Spleen (tissue), 11 donors: ENCODE data around the gene GRIK5. TPM values are rescaled to one million over a fixed set of nuclear protein-coding genes. Genes with fewer than 3 reads are reported as not detected.

Experiments used
- DNase-seq: peaks from one replicate; pipeline ENCODE4 v3.0.0-alpha.2; 2020
- H3K27ac ChIP-seq, 8 donors: fragments of 200-600 bp; sonication (generic) in 7 of 8; 1 replicate in 4 of 8; 2 replicates in 4 of 8; pipeline versions ENCODE4 v1.5.0 to v1.8.0; 2016 to 2021; ENCODE audit warnings: inconsistent platforms in 4 of 8, mild to moderate bottlenecking in 4 of 8, moderate library complexity in 1 of 8
- H3K27me3 ChIP-seq, 7 donors: fragments of 200-600 bp; sonication (generic) in 6 of 7; replicated peaks in 1 of 7; 1 replicate in 4 of 7; 2 replicates in 3 of 7; pipeline versions ENCODE4 v1.5.0 to v1.8.0; 2016 to 2021; ENCODE audit warnings: inconsistent platforms in 3 of 7, mild to moderate bottlenecking in 1 of 7
- H3K36me3 ChIP-seq, 6 donors: fragments of 200-600 bp; sonication (generic) in 5 of 6; 1 replicate in 4 of 6; 2 replicates in 2 of 6; pipeline versions ENCODE4 v1.5.0 to v1.8.0; 2016 to 2021; ENCODE audit warnings: inconsistent platforms in 2 of 6
- H3K4me1 ChIP-seq, 6 donors: fragments of 200-600 bp; sonication (generic) in 5 of 6; 1 replicate in 3 of 6; 2 replicates in 3 of 6; pipeline versions ENCODE4 v1.5.0 to v1.8.0; 2016 to 2021; ENCODE audit warnings: inconsistent platforms in 3 of 6
- H3K4me3 ChIP-seq, 8 donors: fragments of 200-600 bp; sonication (generic) in 7 of 8; 1 replicate in 4 of 8; 2 replicates in 4 of 8; pipeline versions ENCODE4 v1.5.0 to v1.8.0; 2016 to 2021; ENCODE audit warnings: inconsistent platforms in 4 of 8, mild to moderate bottlenecking in 4 of 8, moderate library complexity in 2 of 8
- H3K9me3 ChIP-seq, 8 donors: fragments of 200-600 bp; sonication (generic) in 7 of 8; 1 replicate in 4 of 8; 2 replicates in 4 of 8; pipeline versions ENCODE4 v1.5.0 to v1.8.0; 2016 to 2021; ENCODE audit warnings: inconsistent platforms in 4 of 8
- CTCF ChIP-seq, 11 experiments: fragments of 200-600 bp in 7 of 11; fragments of 450-650 bp in 4 of 11; sonication (generic) in 4 of 11; IDR thresholded peaks in 8 of 11; conservative IDR thresholded peaks in 3 of 11; 1 replicate in 7 of 11; 2 replicates in 4 of 11; pipeline versions ENCODE4 v1.4.0 to v1.8.0; 2016 to 2021; ENCODE audit warnings: antibody characterized with exemption in 11 of 11, inconsistent platforms in 4 of 11, mild to moderate bottlenecking in 1 of 11
- POLR2A ChIP-seq, 3 donors: fragments of 450-650 bp; IDR thresholded peaks; one replicate each; pipeline ENCODE4 v1.5.1; 2017; ENCODE audit warnings: antibody characterized with exemption in 3 of 3, mild to moderate bottlenecking in 1 of 3
- POLR2AphosphoS5 ChIP-seq, 3 donors: sonication (generic); formaldehyde crosslinking; IDR thresholded peaks; one replicate each; pipeline ENCODE4 v1.5.1; 2017; ENCODE audit warnings: antibody characterized with exemption in 3 of 3
- WGBS, 5 donors: extraction: QIAGEN DNeasy Blood & Tissue Kit in 3 of 5; methylation state at CpG; one replicate each; pipeline versions ENCODE4 v1.1.5 to v1.1.7; 2013 to 2018; 5-methylcytosine and 5-hydroxymethylcytosine counted together
- intact Hi-C: fragments of 100-400 bp; cut with DNase I; formaldehyde crosslinking; loops from one replicate; pipeline ENCODE4 v1.15.0; 2023; ENCODE audit warnings: low total_unique reads
- polyA plus RNA-seq, 3 donors: library from polyadenylated mRNA; stranded (reverse); fragments of 200-250 nt; gene quantifications; one replicate each; pipeline ENCODE4 v1.2.1, GENCODE V29; 2013
- total RNA-seq, 7 donors: library from RNA; depleted of rRNA in 3 of 7; stranded (reverse); fragments of >200 nt in 3 of 7; fragmentation: NEBNext Ultra II Directional in 4 of 7; extraction: Animal tissue kit (Norgen Biotek cat#: 25700) in 4 of 7; gene quantifications; one replicate each; pipeline versions ENCODE4 v1.1.0 to v1.2.1, GENCODE V29; 2016 to 2021
- donor health status: healthy with polysubstance abuse.
- donor health status: DM: no; HTN: no; CAD: no; lungs with moderate emphysema.
- donor health status: DM: no; HTN: no; CAD: no.
- donor health status: Bipolar disorder and iron deficiency.
- donor health status: healthy.
- donor health status: DM: no; HTN: no; CAD: no.
- donor health status: DM: yes; HTN: yes; CAD: no.

GRIK5 gene
- total and polyA plus RNA-seq, 10 donors, result 0.94 to 4.7 (median 2.1) TPM

- TF ChIP-seq POLR2AphosphoS5 (IDR thresholded peaks at IDR 0.05) (no peak), CTCF (IDR thresholded peaks at IDR 0.05 in 8 of 11, conservative IDR thresholded peaks at IDR 0.05 in 3 of 11) (no peak), POLR2A (IDR thresholded peaks at IDR 0.05) (no peak)
- H3K4me3 ChIP-seq, result no peak overlapping the region
- 84 to 95% (median 90%) methylated on average over 3 to 13 of the region's 13 CpGs for WGBS, 5 donors
- DNase-seq, result no peak
- intact Hi-C loops, result no loop called here
- H3K27me3 ChIP-seq, result peaks cover 0 to 53% (median 21%) of the 10 kb centered on the region in 7 donors
- H3K9me3 ChIP-seq, result no peaks in the 10 kb centered on the region
- peaks cover 0 to 4% (median 0%) of the 10 kb centered on the region in 6 donors for H3K36me3 ChIP-seq
- H3K27ac ChIP-seq, result no peak overlapping the region
- peaks cover 0 to 17% (median 12%) of the 10 kb centered on the region in 6 donors for H3K4me1 ChIP-seq
These were observed 5.0 kb downstream of the GRIK5 start for GRCh38 chr19:42065051-42065450.

- DNase-seq, result no peak
- no peak overlapping the region for H3K27ac ChIP-seq
- no peak for TF ChIP-seq POLR2AphosphoS5 (IDR thresholded peaks at IDR 0.05)
- TF ChIP-seq POLR2A (IDR thresholded peaks at IDR 0.05), result no peak
- no peak for TF ChIP-seq CTCF (IDR thresholded peaks at IDR 0.05 in 8 of 11, conservative IDR thresholded peaks at IDR 0.05 in 3 of 11)
- peaks cover 0 to 4% (median 0%) of the 10 kb centered on the region in 6 donors for H3K36me3 ChIP-seq
- H3K4me3 ChIP-seq, result no peak overlapping the region
- H3K9me3 ChIP-seq, result no peaks in the 10 kb centered on the region
- WGBS, 5 donors, result 71 to 88% (median 88%) methylated on average over 6 of the region's 6 CpGs
- intact Hi-C loops, result no loop called here
- H3K27me3 ChIP-seq, result peaks cover 0 to 46% (median 14%) of the 10 kb centered on the region in 7 donors
- peaks cover 0 to 11% (median 6%) of the 10 kb centered on the region in 6 donors for H3K4me1 ChIP-seq
These were observed 5.6 kb downstream of the GRIK5 start for GRCh38 chr19:42064432-42064831.

DNA sequence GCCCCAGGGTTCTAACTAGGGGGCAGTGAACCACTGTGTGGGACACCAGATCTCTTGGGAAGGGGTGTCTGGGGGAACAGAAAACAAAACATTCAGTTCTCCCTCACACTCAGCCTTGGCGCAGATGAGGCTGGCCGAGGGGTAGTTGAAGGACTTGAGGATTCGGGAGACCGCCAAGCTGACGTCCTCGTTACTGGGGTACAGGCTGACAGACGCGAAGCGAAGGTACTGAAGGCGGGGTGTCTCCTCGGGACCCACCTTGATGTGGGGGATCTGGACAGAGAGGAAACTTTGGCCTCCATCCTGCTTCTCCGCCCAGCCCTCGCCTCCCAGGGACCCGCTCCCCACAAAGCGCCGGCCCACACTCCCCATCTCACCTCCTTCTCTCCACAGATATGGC is 7.6 kb downstream of the GRIK5 start:
- H3K4me1 ChIP-seq, result no peaks in the 10 kb centered on the region
- intact Hi-C loops, result no loop called here
- H3K27ac ChIP-seq, result no peak overlapping the region
- H3K27me3 ChIP-seq, result peaks cover 0 to 26% (median 8%) of the 10 kb centered on the region in 7 donors
- H3K9me3 ChIP-seq, result no peaks in the 10 kb centered on the region
- 90 to 97% (median 96%) methylated on average over 16 of the region's 16 CpGs for WGBS, 5 donors
- TF ChIP-seq POLR2AphosphoS5 (IDR thresholded peaks at IDR 0.05), result no peak
- TF ChIP-seq CTCF (IDR thresholded peaks at IDR 0.05 in 8 of 11, conservative IDR thresholded peaks at IDR 0.05 in 3 of 11), result no peak
- no peak for TF ChIP-seq POLR2A (IDR thresholded peaks at IDR 0.05)
- H3K4me3 ChIP-seq, result no peak overlapping the region
- peaks cover 0 to 4% (median 0%) of the 10 kb centered on the region in 6 donors for H3K36me3 ChIP-seq
- DNase-seq, result no peak

DNA sequence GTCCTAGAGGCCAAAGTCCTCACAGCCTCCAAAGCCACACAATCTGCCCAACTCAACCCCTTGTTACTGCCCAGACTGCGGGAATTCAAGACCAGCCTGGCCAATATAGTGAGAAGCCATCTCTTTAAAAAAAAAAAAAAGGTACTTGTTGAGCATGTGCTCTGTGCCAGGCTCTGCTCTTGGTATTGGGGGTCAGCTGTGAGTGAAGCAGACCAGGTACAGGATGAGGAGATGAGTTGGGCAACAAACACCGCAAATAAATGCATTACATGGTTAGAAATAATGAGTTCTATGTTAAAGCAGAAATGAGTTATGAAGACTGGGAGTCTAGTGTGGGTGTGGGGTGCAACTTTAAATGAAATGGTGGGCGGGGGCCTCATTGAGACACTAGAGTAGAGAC is 9.9 kb downstream of the GRIK5 start:
- no peak for TF ChIP-seq POLR2AphosphoS5 (IDR thresholded peaks at IDR 0.05)
- no peak for TF ChIP-seq CTCF (IDR thresholded peaks at IDR 0.05 in 8 of 11, conservative IDR thresholded peaks at IDR 0.05 in 3 of 11)
- TF ChIP-seq POLR2A (IDR thresholded peaks at IDR 0.05), result no peak

More for the DNA sequence above, 9.9 kb downstream of the GRIK5 start:
- WGBS, 5 donors, result 81 to 94% (median 92%) methylated on average over 3 of the region's 3 CpGs
- H3K27me3 ChIP-seq, result peaks cover 0 to 3% (median 0%) of the 10 kb centered on the region in 7 donors
- no peak overlapping the region for H3K27ac ChIP-seq
- no peaks in the 10 kb centered on the region for H3K4me1 ChIP-seq
- intact Hi-C loops, result no loop called here
- peaks cover 0 to 4% (median 0%) of the 10 kb centered on the region in 6 donors for H3K36me3 ChIP-seq
- H3K4me3 ChIP-seq, result no peak overlapping the region
- DNase-seq, result no peak
- no peaks in the 10 kb centered on the region for H3K9me3 ChIP-seq
